IgD-negative memory B cell (primary cell): ENCODE measurements around the gene MCF2L. TPM values are rescaled to one million over a fixed set of nuclear protein-coding genes. Genes with fewer than 3 reads are reported as not detected.

Experiments used
- H3K27ac Mint-ChIP-seq, 3 donors: one replicate each; pipeline ENCODE4 v1.8.0; 2020 to 2022; ENCODE audit warnings: mild to moderate bottlenecking in 3 of 3, mixed read lengths in 3 of 3, moderate library complexity in 1 of 3
- H3K27me3 Mint-ChIP-seq: one replicate; pipeline ENCODE4 v1.8.0; 2021; ENCODE audit warnings: mixed read lengths
- H3K36me3 Mint-ChIP-seq: one replicate; pipeline ENCODE4 v1.8.0; 2020; ENCODE audit warnings: mild to moderate bottlenecking, mixed read lengths
- H3K4me1 Mint-ChIP-seq, 3 donors: one replicate each; pipeline ENCODE4 v1.8.0; 2020 to 2022; ENCODE audit warnings: mixed read lengths in 3 of 3, mild to moderate bottlenecking in 1 of 3
- H3K4me3 Mint-ChIP-seq, 4 donors: one replicate each; pipeline ENCODE4 v1.8.0; 2020 to 2022; ENCODE audit warnings: mild to moderate bottlenecking in 4 of 4, mixed read lengths in 4 of 4, moderate library complexity in 3 of 4
- H3K9me3 Mint-ChIP-seq, 3 donors: one replicate each; pipeline ENCODE4 v1.8.0; 2020 to 2021; ENCODE audit warnings: mixed read lengths in 3 of 3, mild to moderate bottlenecking in 1 of 3
- polyA plus RNA-seq: library from polyadenylated mRNA; unstranded; fragments of 300-500 nt; fragmentation: Illumina TruSeq; gene quantifications from one replicate; pipeline ENCODE4 v1.2.3, GENCODE V29; 2021

MCF2L gene
- polyA plus RNA-seq, 1 donor from 2014 or later = 1.7 TPM

- Mint-ChIP-seq H3K4me1 (no peaks in the 10 kb centered on the region), H3K36me3 (peaks cover 2% of the 10 kb centered on the region), H3K9me3 (no peaks in the 10 kb centered on the region), H3K27me3 (no peaks in the 10 kb centered on the region), H3K4me3 (no peak overlapping the region), H3K27ac (no peak overlapping the region)
Measured at GRCh38 chr13:113063091-113063491, 94.1 kb downstream of the MCF2L start.

GRCh38 chr13:113064000-113064533, 95.1 kb downstream of the MCF2L start:
- Mint-ChIP-seq H3K4me3 (no peak overlapping the region), H3K36me3 (peaks cover 2% of the 10 kb centered on the region), H3K9me3 (no peaks in the 10 kb centered on the region), H3K27ac (no peak overlapping the region), H3K27me3 (no peaks in the 10 kb centered on the region), H3K4me1 (no peaks in the 10 kb centered on the region)

- no peak overlapping the region for H3K27ac Mint-ChIP-seq
- no peaks in the 10 kb centered on the region for H3K4me1 Mint-ChIP-seq
- no peaks in the 10 kb centered on the region for H3K27me3 Mint-ChIP-seq
- H3K9me3 Mint-ChIP-seq = no peaks in the 10 kb centered on the region
- H3K4me3 Mint-ChIP-seq = no peak overlapping the region
- H3K36me3 Mint-ChIP-seq = peaks cover 2% of the 10 kb centered on the region
Measured at GRCh38 chr13:113064534-113065405, 95.8 kb downstream of the MCF2L start.

DNA sequence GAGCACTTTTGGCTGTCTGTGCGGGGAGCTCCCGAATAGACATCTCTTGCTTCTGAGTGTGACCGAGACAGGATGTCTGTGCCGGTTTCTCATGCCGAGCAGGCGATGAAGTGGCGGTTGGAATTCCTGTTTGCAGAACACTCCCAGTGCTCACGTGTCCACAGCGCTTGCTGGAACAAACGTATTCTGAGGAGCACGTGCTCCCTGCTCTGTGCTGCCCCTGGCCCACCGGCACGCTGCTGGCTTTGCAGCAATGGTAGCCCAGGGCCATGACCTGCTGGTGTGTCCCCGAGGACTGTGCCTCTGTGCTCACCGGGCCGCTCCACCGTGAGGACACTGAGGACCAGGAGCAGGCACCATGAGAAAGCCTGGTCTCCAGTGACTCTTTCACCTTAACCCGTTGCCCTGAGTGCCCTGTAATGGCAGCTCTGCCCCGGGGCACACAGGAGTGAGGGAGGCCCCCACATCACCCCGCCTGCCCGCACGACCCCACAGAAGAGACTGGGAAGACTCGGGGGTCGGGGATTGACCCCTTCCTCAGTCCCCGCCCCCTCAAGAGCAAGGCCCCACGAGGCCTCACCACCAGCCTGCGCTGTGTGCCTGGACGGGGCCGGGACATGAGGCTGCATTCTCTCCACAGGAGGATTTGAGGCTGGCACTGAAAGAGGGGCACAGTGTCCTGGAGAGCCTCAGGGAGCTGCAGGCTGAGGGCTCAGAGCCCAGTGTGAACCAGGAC, 96.6 kb downstream of the MCF2L start:
- no peaks in the 10 kb centered on the region for H3K4me1 Mint-ChIP-seq
- H3K27ac Mint-ChIP-seq = no peak overlapping the region
- no peak overlapping the region for H3K4me3 Mint-ChIP-seq
- peaks cover 0 to 2% (median 0%) of the 10 kb centered on the region in 3 donors for H3K9me3 Mint-ChIP-seq
- H3K36me3 Mint-ChIP-seq = peaks cover 3% of the 10 kb centered on the region
- H3K27me3 Mint-ChIP-seq = no peaks in the 10 kb centered on the region

GRCh38 chr13:113066142-113066455, 97.1 kb downstream of the MCF2L start:
- peaks cover 3% of the 10 kb centered on the region for H3K36me3 Mint-ChIP-seq
- H3K27me3 Mint-ChIP-seq = no peaks in the 10 kb centered on the region
- H3K27ac Mint-ChIP-seq = no peak overlapping the region
- no peaks in the 10 kb centered on the region for H3K4me1 Mint-ChIP-seq
- peaks cover 0 to 2% (median 0%) of the 10 kb centered on the region in 3 donors for H3K9me3 Mint-ChIP-seq
- no peak overlapping the region for H3K4me3 Mint-ChIP-seq

- Mint-ChIP-seq H3K36me3 (peaks cover 1% of the 10 kb centered on the region), H3K4me1 (no peaks in the 10 kb centered on the region), H3K4me3 (no peak overlapping the region), H3K9me3 (peaks cover 0 to 4% (median 2%) of the 10 kb centered on the region in 3 donors), H3K27me3 (no peaks in the 10 kb centered on the region), H3K27ac (no peak overlapping the region)
Measured at GRCh38 chr13:113066746-113067145, 97.7 kb downstream of the MCF2L start.

DNA sequence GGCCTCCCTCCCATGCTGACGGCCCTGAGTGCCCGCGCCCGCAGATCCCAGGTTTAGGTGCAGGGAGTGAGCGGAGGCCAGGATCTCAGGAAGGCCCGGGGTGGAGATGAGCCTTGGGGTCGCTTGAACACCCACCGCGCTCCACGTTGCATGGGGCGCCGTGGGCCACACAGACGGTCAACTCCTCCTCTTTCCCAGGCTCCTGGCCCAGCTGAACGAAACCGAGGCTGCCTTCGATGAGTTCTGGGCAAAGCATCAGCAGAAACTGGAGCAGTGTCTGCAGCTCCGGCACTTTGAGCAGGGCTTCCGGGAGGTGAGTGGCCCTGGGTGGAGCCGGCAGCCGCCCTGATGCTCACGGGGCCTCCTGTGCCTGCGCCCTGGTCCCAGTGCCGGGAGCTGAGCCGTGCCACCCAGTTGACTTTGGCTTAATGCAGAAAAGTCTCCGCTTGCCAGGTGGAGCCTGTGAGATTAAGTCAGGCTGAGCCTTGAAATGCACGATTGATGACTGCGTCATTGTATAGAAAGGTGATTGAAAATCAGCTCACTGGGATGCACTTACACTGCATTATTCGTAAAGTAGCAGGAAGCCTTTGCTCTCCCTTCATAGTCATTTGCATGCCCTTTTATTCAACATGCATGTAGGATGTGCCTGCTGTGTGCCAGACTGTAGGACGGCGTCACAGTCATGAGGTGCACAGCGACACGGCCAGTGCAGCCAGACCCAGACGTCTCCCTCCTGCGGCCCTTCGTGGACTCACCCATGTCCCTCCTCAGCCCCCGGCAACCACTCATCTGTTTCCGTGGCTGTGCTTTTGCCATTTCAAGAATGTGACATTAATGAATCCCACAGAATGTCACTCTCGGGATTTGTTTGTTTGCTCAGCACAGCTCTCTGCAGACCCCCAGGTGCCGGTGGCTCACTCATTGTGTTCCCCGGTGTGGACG, 101.1 kb downstream of the MCF2L start:
- Mint-ChIP-seq H3K9me3 (peaks cover 0 to 18% (median 2%) of the 10 kb centered on the region in 3 donors), H3K27me3 (no peaks in the 10 kb centered on the region), H3K4me1 (no peaks in the 10 kb centered on the region), H3K27ac (no peak overlapping the region), H3K36me3 (peaks cover 1% of the 10 kb centered on the region), H3K4me3 (no peak overlapping the region)

- H3K4me3 Mint-ChIP-seq = no peak overlapping the region
- no peaks in the 10 kb centered on the region for H3K4me1 Mint-ChIP-seq
- H3K36me3 Mint-ChIP-seq = peaks cover 1% of the 10 kb centered on the region
- H3K27ac Mint-ChIP-seq = no peak overlapping the region
- no peaks in the 10 kb centered on the region for H3K27me3 Mint-ChIP-seq
- peaks cover 0 to 18% (median 2%) of the 10 kb centered on the region in 3 donors for H3K9me3 Mint-ChIP-seq
Measured at GRCh38 chr13:113070855-113071254, 101.8 kb downstream of the MCF2L start.

DNA sequence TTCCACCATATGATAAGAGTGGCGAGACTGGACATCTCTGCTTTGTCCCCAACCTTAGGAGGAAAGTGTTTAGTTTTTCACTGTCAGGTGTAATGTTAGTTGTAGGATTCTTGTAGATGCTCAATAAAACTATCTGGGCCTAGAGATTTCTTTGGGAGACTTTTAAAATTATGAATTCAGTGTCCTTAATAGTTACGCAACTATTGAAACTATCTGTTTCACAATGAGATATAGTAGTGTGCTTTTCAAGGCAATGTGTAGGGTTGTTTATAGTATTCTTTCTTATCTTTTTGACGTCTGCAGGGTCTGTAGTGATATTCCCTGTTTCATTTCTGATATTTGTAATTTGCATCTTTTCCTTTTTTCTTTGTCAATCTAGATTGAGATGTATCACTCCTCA, 103.4 kb downstream of the MCF2L start:
- H3K27me3 Mint-ChIP-seq = no peaks in the 10 kb centered on the region

GRCh38 chr13:113073942-113074341, 104.9 kb downstream of the MCF2L start:
- peaks cover 1% of the 10 kb centered on the region for H3K36me3 Mint-ChIP-seq
- H3K4me3 Mint-ChIP-seq = no peak overlapping the region
- no peak overlapping the region for H3K27ac Mint-ChIP-seq
- H3K9me3 Mint-ChIP-seq = peaks cover 0 to 18% (median 2%) of the 10 kb centered on the region in 3 donors
- no peaks in the 10 kb centered on the region for H3K4me1 Mint-ChIP-seq
- H3K27me3 Mint-ChIP-seq = no peaks in the 10 kb centered on the region

More for the DNA sequence above, 103.4 kb downstream of the MCF2L start:
- Mint-ChIP-seq H3K4me1 (no peaks in the 10 kb centered on the region), H3K27ac (no peak overlapping the region), H3K4me3 (no peak overlapping the region), H3K9me3 (peaks cover 0 to 18% (median 2%) of the 10 kb centered on the region in 3 donors), H3K36me3 (peaks cover 1% of the 10 kb centered on the region)

- H3K27ac Mint-ChIP-seq = no peak overlapping the region
- peaks cover 0 to 18% (median 2%) of the 10 kb centered on the region in 3 donors for H3K9me3 Mint-ChIP-seq
- peaks cover 1% of the 10 kb centered on the region for H3K36me3 Mint-ChIP-seq
- H3K4me3 Mint-ChIP-seq = no peak overlapping the region
- H3K27me3 Mint-ChIP-seq = no peaks in the 10 kb centered on the region
- H3K4me1 Mint-ChIP-seq = no peaks in the 10 kb centered on the region
Measured at GRCh38 chr13:113074401-113074800, 105.4 kb downstream of the MCF2L start.

- no peak overlapping the region for H3K27ac Mint-ChIP-seq
- no peaks in the 10 kb centered on the region for H3K27me3 Mint-ChIP-seq
- no peaks in the 10 kb centered on the region for H3K4me1 Mint-ChIP-seq
- H3K4me3 Mint-ChIP-seq = no peak overlapping the region
- H3K36me3 Mint-ChIP-seq = peaks cover 1% of the 10 kb centered on the region
- H3K9me3 Mint-ChIP-seq = peaks cover 0 to 18% (median 2%) of the 10 kb centered on the region in 3 donors
Measured at GRCh38 chr13:113074876-113075275, 105.9 kb downstream of the MCF2L start.

- Mint-ChIP-seq H3K27ac (no peak overlapping the region), H3K4me1 (no peaks in the 10 kb centered on the region), H3K36me3 (no peaks in the 10 kb centered on the region), H3K9me3 (peaks cover 0 to 18% (median 0%) of the 10 kb centered on the region in 3 donors), H3K27me3 (no peaks in the 10 kb centered on the region), H3K4me3 (no peak overlapping the region)
Measured at GRCh38 chr13:113075711-113076110, 106.7 kb downstream of the MCF2L start.

GRCh38 chr13:113076681-113077401, 107.8 kb downstream of the MCF2L start:
- H3K27ac Mint-ChIP-seq = no peak overlapping the region
- no peaks in the 10 kb centered on the region for H3K27me3 Mint-ChIP-seq
- H3K4me1 Mint-ChIP-seq = no peaks in the 10 kb centered on the region
- H3K4me3 Mint-ChIP-seq = no peak overlapping the region
- no peaks in the 10 kb centered on the region for H3K36me3 Mint-ChIP-seq
- H3K9me3 Mint-ChIP-seq = peaks cover 0 to 13% (median 0%) of the 10 kb centered on the region in 3 donors
